Uterus (tissue), 2 donors: Measurements from ENCODE around the gene MOSPD3.

Experiments
- CTCF ChIP-seq, 4 experiments: fragments of 200-600 bp in 2 of 4; fragments of 450-650 bp in 2 of 4; sonication (generic) in 2 of 4; IDR thresholded peaks; one replicate each; pipeline ENCODE4 v1.5.1; 2016 to 2019; ENCODE audit warnings: antibody characterized with exemption in 4 of 4, mild to moderate bottlenecking in 2 of 4, moderate library complexity in 1 of 4
- POLR2A ChIP-seq, 2 donors: fragments of 450-650 bp; IDR thresholded peaks; one replicate each; pipeline ENCODE4 v1.6.1; 2016; ENCODE audit warnings: antibody characterized with exemption in 2 of 2, mild to moderate bottlenecking in 1 of 2, moderate library complexity in 1 of 2

- no peak for TF ChIP-seq CTCF (IDR thresholded peaks at IDR 0.05)
- no peak for TF ChIP-seq POLR2A (IDR thresholded peaks at IDR 0.05)
Measured at GRCh38 chr7:100570954-100571828, 41.1 kb upstream of the MOSPD3 start.
